SH-SY5Y (cell line): Measurements from ENCODE around the gene MCF2L2.

Source experiments
- GATA2 ChIP-seq: IDR thresholded peaks from 2 replicates; pipeline ENCODE4 v1.6.1; 2011; ENCODE audit warnings: mild to moderate bottlenecking, low read depth, low read length
- GATA3 ChIP-seq: IDR thresholded peaks from 2 replicates; pipeline ENCODE4 v1.6.1; 2011; ENCODE audit warnings: low read depth, mild to moderate bottlenecking, low read length, moderate library complexity

DNA sequence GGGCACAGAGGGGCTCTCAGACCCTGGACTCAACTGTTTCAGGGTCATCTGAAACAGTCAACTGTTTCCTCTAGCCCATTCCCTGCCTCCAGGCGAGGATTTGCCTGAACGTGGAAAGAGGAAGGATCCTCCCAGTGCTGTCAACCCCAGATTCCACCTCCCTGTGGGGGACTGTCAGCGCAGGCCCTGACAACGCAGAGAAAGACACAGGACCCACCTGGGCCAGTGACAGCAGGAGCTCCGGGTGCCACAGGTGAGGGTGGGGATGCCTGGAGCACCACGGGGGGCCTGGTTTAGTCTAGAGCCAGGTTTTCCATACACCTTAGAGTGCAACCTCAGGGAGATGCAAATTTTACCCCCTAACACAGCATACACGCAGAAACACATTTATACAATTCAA, 246.3 kb downstream of the MCF2L2 start:
- TF ChIP-seq GATA2 (no peak), GATA3 (no peak)
